GM18508 (cell line): ENCODE data around the gene OPRPN.
A peak's percentile ranks its signal among the peaks of the same experiment; 100 is the strongest.

Source experiments
- ATAC-seq: cut with Tn5 transposase; IDR thresholded peaks from one replicate; pipeline ENCODE4 v1.9.1; 2021; ENCODE audit warnings: moderate number of reproducible peaks; ENCODE audit not compliant: insufficient read depth, unreplicated experiment

OPRPN gene, protein sequence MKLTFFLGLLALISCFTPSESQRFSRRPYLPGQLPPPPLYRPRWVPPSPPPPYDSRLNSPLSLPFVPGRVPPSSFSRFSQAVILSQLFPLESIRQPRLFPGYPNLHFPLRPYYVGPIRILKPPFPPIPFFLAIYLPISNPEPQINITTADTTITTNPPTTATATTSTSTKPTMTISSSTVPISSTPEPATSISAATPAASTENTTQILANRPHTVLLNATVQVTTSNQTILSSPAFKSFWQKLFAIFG

GRCh38 chr4:70397580-70397979, at the start of gene OPRPN:
Gene OPRPN, plus strand, starts transcription at chr4:70397940. Its CDS starts 1,346 bp downstream, at chr4:70399286.
- ATAC-seq, result no peak

DNA sequence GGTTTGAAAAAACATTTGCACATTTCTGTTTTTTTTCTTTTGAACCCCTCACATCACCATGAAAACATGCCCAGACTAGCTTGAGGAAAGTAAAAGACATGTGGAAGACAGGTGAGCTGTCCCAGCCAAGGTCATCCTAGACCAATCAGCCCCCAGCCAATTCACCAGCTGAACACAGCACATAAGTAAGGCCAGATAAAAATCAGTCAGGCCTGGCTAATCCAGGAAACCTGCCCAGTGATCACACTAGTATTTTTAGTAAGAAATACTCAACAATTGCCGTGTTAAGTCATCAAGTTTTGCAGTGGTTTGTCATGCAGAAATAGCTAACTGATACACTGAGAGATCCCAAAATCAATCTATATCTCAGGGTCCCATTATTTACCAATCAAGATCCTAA, 41.6 kb upstream of the OPRPN start:
- no peak for ATAC-seq

DNA sequence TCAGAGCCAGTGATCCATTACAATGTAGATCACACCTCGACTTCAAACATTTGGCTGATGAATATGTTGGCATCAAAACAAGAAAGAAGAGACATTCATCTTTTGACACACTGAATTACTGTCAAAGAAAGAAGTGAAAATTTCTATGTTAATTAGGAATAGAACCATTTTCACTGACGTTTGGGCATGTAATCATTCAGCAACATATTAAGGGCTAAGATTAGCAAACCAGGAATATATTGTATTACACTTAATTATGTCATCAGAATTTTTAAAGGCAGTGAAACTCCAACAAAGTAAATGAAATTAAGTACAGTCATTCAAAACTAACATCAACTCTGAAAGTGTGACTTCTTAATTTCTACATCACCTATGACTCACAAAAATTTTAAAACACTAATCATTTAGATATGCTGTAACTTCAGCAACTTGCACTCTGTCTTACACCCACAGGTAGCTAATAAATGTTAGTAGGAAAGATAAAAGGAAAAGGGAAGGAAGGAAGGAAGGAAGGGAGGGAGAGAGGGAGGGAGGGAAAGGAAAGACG, 38.6 kb upstream of the OPRPN start:
- ATAC-seq, result no peak

GRCh38 chr4:70360460-70360859, 37.3 kb upstream of the OPRPN start, which contains the start of gene SMR3A:
Gene SMR3A, plus strand, starts transcription at chr4:70360760. Its CDS starts 1,356 bp downstream, at chr4:70362116.
- no peak for ATAC-seq

DNA sequence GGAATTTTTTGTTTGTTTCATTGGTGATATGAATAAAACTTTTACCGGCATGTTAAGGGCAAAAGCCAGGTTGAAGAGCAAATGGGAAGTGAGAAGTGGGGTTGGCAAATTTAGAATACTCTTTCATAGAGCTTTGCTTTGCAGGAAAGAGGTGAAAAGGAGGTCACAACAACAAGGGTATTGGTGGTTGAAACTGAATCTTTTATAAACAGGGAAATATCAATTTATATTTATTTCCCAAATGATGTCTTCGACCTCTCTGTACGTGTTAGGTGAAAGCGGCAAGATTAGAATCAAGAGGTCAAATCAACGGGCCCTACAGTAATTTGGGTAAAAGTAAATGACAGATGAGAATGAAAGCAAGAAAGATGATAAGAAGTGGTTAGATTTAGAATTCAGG, 33.7 kb upstream of the OPRPN start:
- ATAC-seq, result no peak

DNA sequence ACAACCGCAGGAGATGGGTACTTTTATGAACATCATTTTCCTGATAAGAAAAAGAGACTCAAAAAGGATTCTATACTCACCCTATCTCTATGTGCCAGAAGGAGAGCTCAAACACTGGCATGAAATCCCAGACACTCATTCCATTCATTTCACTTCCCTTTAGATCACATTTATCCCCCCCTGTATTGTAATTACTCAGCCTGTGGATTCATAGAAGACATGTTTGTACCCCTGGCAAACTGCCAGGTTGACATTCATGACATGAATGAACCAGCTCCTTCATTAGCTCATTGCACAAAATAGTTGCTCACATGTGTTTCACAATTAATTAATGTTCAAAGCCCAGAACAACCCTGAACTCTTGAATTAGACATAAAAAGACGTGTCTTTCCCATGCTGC, 32.3 kb upstream of the OPRPN start:
- no peak for ATAC-seq

DNA sequence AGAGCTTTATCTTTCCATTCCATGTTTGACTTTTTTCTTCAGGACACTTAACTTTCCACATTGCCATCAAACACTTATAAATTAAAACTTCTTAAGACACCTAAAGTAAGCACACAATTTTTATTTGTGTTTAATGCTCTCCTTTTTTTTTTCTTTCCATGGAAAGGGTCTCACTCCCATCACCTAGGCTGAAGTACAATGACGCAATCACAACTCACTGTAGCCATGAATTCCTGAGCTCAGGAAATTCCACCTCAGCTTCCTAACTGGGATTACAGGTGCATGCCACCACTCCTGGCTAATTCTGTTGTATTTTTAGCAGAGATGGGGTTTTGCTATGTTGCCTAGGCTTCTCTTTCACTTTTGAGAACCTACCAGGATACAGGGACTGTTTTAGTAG, 29.9 kb upstream of the OPRPN start:
- no peak for ATAC-seq

DNA sequence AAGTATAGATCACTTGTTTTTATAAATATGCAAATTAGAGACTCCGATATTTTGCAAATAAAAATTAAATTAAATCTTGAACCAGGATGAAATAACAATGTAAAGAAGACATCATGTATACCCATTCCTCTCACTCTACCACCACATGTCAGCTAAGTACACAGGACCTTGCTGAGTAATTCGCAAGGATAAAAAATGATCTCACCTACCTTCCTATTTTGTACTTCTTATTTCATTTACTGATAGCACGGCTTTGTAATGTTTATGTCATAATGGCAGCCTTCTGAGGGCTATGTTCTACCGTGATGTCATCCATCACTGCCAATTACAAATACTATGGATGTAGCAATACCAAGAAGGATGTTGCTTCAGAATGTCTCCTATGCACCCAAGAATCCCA, 25.8 kb upstream of the OPRPN start:
- ATAC-seq, result no peak

DNA sequence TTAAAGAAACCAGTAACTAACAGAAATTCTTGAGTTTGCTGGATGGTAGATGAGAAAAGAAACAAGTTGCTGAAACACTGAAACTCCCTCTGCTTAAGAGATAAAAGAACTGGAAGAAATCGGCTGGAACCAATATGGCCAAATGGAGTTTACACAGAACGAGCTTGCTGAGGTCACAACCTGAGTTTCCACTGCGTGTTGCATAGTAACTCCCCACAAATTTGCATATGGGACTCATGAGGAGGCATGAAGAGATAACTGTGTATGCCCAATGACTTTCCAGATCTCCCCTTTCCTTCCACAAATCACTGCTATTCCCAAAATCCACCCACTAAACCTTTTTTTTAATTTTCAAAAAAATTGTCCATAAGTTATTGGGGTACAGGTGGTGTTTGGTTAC, 25.0 kb upstream of the OPRPN start:
- no peak for ATAC-seq

- no peak for ATAC-seq
Observed at GRCh38 chr4:70380578-70380977, 17.2 kb upstream of the OPRPN start.

DNA sequence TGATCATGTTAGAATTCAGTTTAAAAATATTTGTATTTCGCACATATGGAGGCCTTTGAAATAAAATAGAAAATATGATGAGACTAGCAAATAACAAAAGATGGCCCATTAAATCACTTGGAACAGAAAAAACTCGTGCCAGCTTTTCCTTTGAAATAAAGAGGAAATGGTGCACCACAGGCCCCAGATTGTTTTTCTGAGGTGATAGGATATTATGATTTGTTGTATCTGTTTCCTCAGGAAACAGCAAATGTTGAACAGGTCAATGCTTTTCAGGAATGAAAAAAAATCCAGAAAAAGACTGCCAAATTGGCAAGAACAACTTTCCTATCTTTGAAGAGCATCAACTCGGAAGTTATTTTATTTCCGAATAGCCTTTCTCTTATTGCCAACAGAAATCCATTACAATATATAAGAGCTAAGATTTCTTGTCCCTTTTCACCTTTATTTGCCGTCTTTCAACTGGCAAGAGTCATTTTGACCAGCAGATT, 15.0 kb upstream of the OPRPN start, which contains the start of gene SMR3B:
Gene SMR3B, plus strand, starts transcription at position 441 of the 491 bp plus-strand sequence. CDS start 1,380 bp downstream, outside the sequence.
- no peak for ATAC-seq

DNA sequence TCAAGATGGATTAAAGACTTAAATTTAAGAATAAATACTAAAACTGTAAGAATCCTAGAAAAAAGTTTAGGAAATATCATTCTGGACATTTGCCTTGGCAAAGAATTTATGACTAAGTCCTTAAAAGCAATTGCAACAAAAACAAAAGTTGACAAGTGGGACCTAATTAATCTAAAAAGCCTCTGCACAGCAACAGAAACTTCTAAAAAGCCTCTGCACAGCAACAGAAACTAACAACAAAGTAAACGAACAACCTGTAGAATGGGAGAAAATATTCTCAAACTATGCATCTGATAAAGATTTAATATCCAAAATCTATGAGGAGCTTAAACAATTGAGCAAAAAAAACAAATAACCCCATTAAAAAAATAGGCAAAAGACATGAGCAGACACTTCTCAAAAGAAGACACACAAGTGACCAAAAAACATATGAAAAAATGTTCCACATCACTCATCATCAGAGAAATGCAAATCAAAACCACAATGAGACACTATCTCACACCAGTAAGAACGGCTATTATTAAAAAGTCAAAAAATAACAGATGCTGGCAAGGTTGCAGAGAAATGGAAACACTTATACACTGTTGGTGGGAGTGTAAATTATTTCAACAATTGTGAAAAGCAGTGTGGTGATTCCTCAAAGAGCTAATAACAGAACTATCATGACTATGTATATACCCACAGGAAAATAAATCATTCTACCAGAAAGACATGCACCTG, 5.5 kb upstream of the OPRPN start:
- peak; percentile 56 for ATAC-seq

DNA sequence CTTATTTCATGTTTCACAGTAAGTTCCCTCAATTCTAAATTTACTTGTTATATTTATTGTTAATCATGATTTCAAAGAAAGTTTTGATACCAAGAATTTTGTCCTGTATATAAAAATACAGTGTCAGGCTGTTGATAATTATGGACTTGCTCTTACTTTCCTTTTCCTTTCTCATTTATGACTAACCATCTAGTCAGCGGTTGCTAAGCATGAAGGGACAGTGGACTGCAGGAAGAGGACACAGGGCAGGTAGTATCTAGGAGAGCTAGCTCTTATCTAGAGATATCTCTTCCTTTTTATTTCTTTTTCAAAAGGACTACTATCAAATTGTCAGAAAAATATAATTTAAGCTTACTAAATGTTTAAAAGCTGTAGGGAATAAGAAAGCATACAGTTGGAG, 1.6 kb downstream of the OPRPN start:
- peak; percentile 71 for ATAC-seq

DNA sequence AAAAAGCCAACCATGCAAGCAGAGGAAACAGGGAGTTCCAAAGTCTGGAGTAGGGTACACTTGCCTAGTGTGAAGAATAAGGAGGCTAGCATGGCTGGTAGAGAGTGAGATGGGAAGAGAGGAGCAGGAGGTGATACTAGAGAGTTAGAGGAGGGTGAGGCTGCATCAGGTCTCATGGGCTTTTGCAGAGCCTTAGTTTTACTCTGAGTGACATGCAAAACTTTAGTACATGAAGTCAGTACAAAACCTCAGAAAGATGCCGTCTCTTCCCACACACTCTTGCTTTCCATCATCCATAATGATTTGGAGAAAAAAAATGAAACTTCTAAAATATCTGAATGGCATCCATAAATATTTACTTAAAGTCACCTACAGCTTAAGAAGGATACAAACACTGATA, 5.0 kb downstream of the OPRPN start:
- ATAC-seq, result no peak

- peak; percentile 61 for ATAC-seq
Observed at GRCh38 chr4:70405765-70406164, 8.0 kb downstream of the OPRPN start.

GRCh38 chr4:70425306-70425705, 27.6 kb downstream of the OPRPN start:
- no peak for ATAC-seq

GRCh38 chr4:70426789-70427188, 29.0 kb downstream of the OPRPN start:
- no peak for ATAC-seq

- ATAC-seq, result no peak
Observed at GRCh38 chr4:70437197-70437596, 39.5 kb downstream of the OPRPN start.

GRCh38 chr4:70442474-70442873, 44.7 kb downstream of the OPRPN start:
- ATAC-seq, result no peak

DNA sequence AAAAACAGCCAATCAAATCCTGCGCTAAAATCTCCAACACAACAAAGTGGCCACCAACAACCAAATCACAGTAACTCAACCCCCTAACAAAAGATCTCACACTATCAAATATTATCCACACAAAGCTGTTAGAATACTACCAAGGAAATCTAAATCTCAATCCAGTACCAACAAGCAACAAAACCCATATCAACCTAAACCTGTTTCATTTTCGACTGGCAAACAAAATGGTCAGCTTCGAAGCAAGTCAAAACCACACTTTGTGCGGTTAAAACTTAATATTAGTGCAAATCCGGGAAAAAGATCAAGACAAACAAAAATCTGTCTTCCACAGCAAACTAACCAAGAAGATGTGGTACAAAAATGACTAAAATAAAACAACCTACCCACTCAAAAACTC, 45.6 kb downstream of the OPRPN start:
- ATAC-seq, result no peak

DNA sequence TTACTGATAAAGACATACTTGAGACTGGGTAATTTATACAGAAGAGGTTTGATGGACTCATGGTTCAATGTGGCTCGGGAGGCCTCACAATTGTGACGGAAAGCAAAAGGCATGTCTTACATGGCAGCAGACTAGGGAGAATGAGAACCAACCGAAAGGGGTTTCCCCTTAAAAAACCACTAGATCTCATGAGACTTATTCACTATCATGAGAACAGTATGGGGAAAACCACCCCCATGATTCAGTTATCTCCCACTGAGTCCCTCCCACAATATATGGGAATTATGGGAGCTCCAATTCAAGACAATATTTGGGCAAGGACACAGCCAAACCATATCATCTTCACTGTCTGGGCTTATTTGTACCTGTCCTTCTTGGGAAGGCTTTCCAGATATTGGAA, 51.5 kb downstream of the OPRPN start:
- ATAC-seq, result peak; percentile 78
